SH-SY5Y (cell line): ENCODE data around the gene GLIPR1L1.

Experiments
- GATA2 ChIP-seq: IDR thresholded peaks from 2 replicates; pipeline ENCODE4 v1.6.1; 2011; ENCODE audit warnings: mild to moderate bottlenecking, low read depth, low read length
- GATA3 ChIP-seq: IDR thresholded peaks from 2 replicates; pipeline ENCODE4 v1.6.1; 2011; ENCODE audit warnings: low read depth, mild to moderate bottlenecking, low read length, moderate library complexity

GRCh38 chr12:75323663-75324062, 10.8 kb upstream of the GLIPR1L1 start:
- TF ChIP-seq GATA3, result no peak
- TF ChIP-seq GATA2, result no peak
